HG02763 (cell line): ENCODE measurements around the gene HSP90B1.

Source experiments
- ATAC-seq: cut with Tn5 transposase; IDR thresholded peaks from one replicate; pipeline ENCODE4 v1.9.1; 2021; ENCODE audit warnings: mild to moderate bottlenecking, moderate library complexity; ENCODE audit not compliant: unreplicated experiment

Gene HSP90B1

GRCh38 chr12:103966736-103967135 is 36.5 kb downstream of the HSP90B1 start:
- ATAC-seq, result no peak

GRCh38 chr12:103969391-103969790 is 39.2 kb downstream of the HSP90B1 start:
- no peak for ATAC-seq

- ATAC-seq, result no peak
Measured at GRCh38 chr12:103973909-103974308, 43.7 kb downstream of the HSP90B1 start.

- ATAC-seq, result no peak
Measured at GRCh38 chr12:103975368-103975767, 45.2 kb downstream of the HSP90B1 start.

- ATAC-seq, result no peak
Measured at GRCh38 chr12:103978384-103978982, 48.3 kb downstream of the HSP90B1 start.

GRCh38 chr12:103986829-103987228 is 56.6 kb downstream of the HSP90B1 start:
- no peak for ATAC-seq

GRCh38 chr12:103994235-103994634 is 64.0 kb downstream of the HSP90B1 start:
- ATAC-seq, result no peak

GRCh38 chr12:103996595-103996994 is 66.4 kb downstream of the HSP90B1 start:
- no peak for ATAC-seq

GRCh38 chr12:103997286-103997900 is 67.2 kb downstream of the HSP90B1 start:
- ATAC-seq, result no peak
